HL-60 (cell line): Measurements from ENCODE around the gene CDH2.

ENCODE experiments used
- DNase-seq, 2 experiments: peaks; one replicate each; pipeline ENCODE4 v3.0.0-alpha.2; 2010 to 2020; ENCODE audit warnings: low read depth in 1 of 2, low spot score in 1 of 2
- H3K27ac ChIP-seq: fragments of 250-450 bp; sonication (Bioruptor Pico); replicated peaks from 2 replicates; pipeline ENCODE4 v1.5.1; 2020; ENCODE audit warnings: mild to moderate bottlenecking, moderate library complexity
- H3K27me3 ChIP-seq: fragments of 250-450 bp; sonication (Bioruptor Pico); 2 replicates; pipeline ENCODE4 v1.5.1; 2021; ENCODE audit warnings: mild to moderate bottlenecking, moderate library complexity; ENCODE audit not compliant: insufficient read depth, poor library complexity, severe bottlenecking
- H3K4me3 ChIP-seq: replicated peaks from 2 replicates; pipeline ENCODE4 v1.5.1; 2011; ENCODE audit warnings: mild to moderate bottlenecking, control low read depth, low read length; ENCODE audit not compliant: insufficient read depth
- GABPA ChIP-seq: IDR thresholded peaks from 2 replicates; pipeline ENCODE4 v1.6.1; 2012; ENCODE audit warnings: low read depth
- POLR2AphosphoS5 ChIP-seq: IDR thresholded peaks from 2 replicates; pipeline ENCODE4 v1.6.1; 2012; ENCODE audit warnings: low read depth
- SPI1 ChIP-seq: IDR thresholded peaks from 2 replicates; pipeline ENCODE4 v1.6.1; 2012; ENCODE audit warnings: low read depth, mild to moderate bottlenecking, borderline replicate concordance
- TF ChIP-seq, protein P1 (sequence below): IDR thresholded peaks from 2 replicates; pipeline ENCODE4 v1.6.1; 2012; ENCODE audit warnings: low read depth; ENCODE audit not compliant: insufficient replicate concordance
- TF ChIP-seq, protein P2 (sequence below): IDR thresholded peaks from one replicate; pipeline ENCODE4 v1.5.1; 2011; ENCODE audit warnings: low read length, control low read depth, inconsistent platforms; ENCODE audit not compliant: insufficient read depth

The CDH2 gene

GRCh38 chr18:28109781-28110560 lies 67.0 kb downstream of the CDH2 start:
- Histone ChIP-seq H3K27me3 (no peaks in the 10 kb centered on the region), H3K27ac (no peak overlapping the region), H3K4me3 (no peak overlapping the region)
- TF ChIP-seq, protein P1, sequence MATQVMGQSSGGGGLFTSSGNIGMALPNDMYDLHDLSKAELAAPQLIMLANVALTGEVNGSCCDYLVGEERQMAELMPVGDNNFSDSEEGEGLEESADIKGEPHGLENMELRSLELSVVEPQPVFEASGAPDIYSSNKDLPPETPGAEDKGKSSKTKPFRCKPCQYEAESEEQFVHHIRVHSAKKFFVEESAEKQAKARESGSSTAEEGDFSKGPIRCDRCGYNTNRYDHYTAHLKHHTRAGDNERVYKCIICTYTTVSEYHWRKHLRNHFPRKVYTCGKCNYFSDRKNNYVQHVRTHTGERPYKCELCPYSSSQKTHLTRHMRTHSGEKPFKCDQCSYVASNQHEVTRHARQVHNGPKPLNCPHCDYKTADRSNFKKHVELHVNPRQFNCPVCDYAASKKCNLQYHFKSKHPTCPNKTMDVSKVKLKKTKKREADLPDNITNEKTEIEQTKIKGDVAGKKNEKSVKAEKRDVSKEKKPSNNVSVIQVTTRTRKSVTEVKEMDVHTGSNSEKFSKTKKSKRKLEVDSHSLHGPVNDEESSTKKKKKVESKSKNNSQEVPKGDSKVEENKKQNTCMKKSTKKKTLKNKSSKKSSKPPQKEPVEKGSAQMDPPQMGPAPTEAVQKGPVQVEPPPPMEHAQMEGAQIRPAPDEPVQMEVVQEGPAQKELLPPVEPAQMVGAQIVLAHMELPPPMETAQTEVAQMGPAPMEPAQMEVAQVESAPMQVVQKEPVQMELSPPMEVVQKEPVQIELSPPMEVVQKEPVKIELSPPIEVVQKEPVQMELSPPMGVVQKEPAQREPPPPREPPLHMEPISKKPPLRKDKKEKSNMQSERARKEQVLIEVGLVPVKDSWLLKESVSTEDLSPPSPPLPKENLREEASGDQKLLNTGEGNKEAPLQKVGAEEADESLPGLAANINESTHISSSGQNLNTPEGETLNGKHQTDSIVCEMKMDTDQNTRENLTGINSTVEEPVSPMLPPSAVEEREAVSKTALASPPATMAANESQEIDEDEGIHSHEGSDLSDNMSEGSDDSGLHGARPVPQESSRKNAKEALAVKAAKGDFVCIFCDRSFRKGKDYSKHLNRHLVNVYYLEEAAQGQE, result no peak
- TF ChIP-seq POLR2AphosphoS5, result no peak
- TF ChIP-seq, protein P2, sequence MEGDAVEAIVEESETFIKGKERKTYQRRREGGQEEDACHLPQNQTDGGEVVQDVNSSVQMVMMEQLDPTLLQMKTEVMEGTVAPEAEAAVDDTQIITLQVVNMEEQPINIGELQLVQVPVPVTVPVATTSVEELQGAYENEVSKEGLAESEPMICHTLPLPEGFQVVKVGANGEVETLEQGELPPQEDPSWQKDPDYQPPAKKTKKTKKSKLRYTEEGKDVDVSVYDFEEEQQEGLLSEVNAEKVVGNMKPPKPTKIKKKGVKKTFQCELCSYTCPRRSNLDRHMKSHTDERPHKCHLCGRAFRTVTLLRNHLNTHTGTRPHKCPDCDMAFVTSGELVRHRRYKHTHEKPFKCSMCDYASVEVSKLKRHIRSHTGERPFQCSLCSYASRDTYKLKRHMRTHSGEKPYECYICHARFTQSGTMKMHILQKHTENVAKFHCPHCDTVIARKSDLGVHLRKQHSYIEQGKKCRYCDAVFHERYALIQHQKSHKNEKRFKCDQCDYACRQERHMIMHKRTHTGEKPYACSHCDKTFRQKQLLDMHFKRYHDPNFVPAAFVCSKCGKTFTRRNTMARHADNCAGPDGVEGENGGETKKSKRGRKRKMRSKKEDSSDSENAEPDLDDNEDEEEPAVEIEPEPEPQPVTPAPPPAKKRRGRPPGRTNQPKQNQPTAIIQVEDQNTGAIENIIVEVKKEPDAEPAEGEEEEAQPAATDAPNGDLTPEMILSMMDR, result no peak
- no peak for TF ChIP-seq SPI1
- no peak for TF ChIP-seq GABPA
- no peak for DNase-seq

GRCh38 chr18:28108814-28109213 lies 68.1 kb downstream of the CDH2 start:
- DNase-seq, result no peak
- H3K27ac ChIP-seq, result no peak overlapping the region
- TF ChIP-seq, protein P1, result no peak
- no peaks in the 10 kb centered on the region for H3K27me3 ChIP-seq
- H3K4me3 ChIP-seq, result no peak overlapping the region

GRCh38 chr18:28108254-28108653 lies 68.7 kb downstream of the CDH2 start:
- Histone ChIP-seq H3K4me3 (no peak overlapping the region), H3K27ac (no peak overlapping the region), H3K27me3 (no peaks in the 10 kb centered on the region)
- no peak for DNase-seq
- TF ChIP-seq, protein P2, result no peak
- no peak for TF ChIP-seq POLR2AphosphoS5
- TF ChIP-seq GABPA, result no peak
- no peak for TF ChIP-seq SPI1
- TF ChIP-seq, protein P1, result no peak
